Spleen (tissue), 7 donors: Measurements from ENCODE around the gene FGD4.

ENCODE experiments used
- CTCF ChIP-seq, 11 experiments: fragments of 200-600 bp in 7 of 11; fragments of 450-650 bp in 4 of 11; sonication (generic) in 4 of 11; IDR thresholded peaks in 8 of 11; conservative IDR thresholded peaks in 3 of 11; 1 replicate in 7 of 11; 2 replicates in 4 of 11; pipeline versions ENCODE4 v1.4.0 to v1.8.0; 2016 to 2021; ENCODE audit warnings: antibody characterized with exemption in 11 of 11, inconsistent platforms in 4 of 11, mild to moderate bottlenecking in 1 of 11
- POLR2A ChIP-seq, 3 donors: fragments of 450-650 bp; IDR thresholded peaks; one replicate each; pipeline ENCODE4 v1.5.1; 2017; ENCODE audit warnings: antibody characterized with exemption in 3 of 3, mild to moderate bottlenecking in 1 of 3
- donor health status: DM: no; HTN: no; CAD: no; lungs with moderate emphysema.
- donor health status: DM: no; HTN: no; CAD: no.
- donor health status: DM: no; HTN: no; CAD: no.

- no peak for TF ChIP-seq CTCF (IDR thresholded peaks at IDR 0.05 in 8 of 11, conservative IDR thresholded peaks at IDR 0.05 in 3 of 11)
- TF ChIP-seq POLR2A (IDR thresholded peaks at IDR 0.05) = no peak
Observed at GRCh38 chr12:32490801-32491200, 91.4 kb downstream of the FGD4 start.
